Measurements from ENCODE around the gene IMPACT. TPM values are rescaled to one million over a fixed set of nuclear protein-coding genes. Genes with fewer than 3 reads are reported as not detected.

IMPACT gene
- total RNA-seq, 1 donor from 2014 or later = 31.2 TPM

DNA sequence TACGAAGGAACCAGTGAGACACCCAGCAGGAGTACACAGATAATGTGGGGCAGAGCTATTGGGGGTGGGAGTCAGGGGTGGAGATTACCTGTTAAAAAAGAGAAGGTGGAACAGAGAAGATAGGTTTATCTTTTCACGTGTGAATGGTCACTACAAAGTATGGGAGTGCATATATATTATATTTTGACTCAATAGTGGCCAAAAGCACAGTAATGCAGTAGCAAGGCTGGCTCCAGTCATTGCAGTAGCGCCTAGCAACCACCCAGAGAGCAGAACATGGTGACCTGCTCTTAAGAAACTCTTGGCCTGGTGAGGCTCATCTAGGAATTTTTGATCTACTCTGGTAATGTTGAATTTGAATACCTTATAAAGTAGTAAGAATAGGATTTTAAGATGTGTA is 1.0 kb downstream of the IMPACT start:
- Histone ChIP-seq H3K4me3 (peak overlapping the region; percentile 96), H3K27me3 (peaks cover 5% of the 10 kb centered on the region), H3K36me3 (peaks cover 17% of the 10 kb centered on the region), H3K27ac (no peak overlapping the region), H3K4me1 (peaks cover 6% of the 10 kb centered on the region), H3K9me3 (no peaks in the 10 kb centered on the region)
- DNase-seq = no peak
- no peak for ATAC-seq
- TF ChIP-seq, protein P1, sequence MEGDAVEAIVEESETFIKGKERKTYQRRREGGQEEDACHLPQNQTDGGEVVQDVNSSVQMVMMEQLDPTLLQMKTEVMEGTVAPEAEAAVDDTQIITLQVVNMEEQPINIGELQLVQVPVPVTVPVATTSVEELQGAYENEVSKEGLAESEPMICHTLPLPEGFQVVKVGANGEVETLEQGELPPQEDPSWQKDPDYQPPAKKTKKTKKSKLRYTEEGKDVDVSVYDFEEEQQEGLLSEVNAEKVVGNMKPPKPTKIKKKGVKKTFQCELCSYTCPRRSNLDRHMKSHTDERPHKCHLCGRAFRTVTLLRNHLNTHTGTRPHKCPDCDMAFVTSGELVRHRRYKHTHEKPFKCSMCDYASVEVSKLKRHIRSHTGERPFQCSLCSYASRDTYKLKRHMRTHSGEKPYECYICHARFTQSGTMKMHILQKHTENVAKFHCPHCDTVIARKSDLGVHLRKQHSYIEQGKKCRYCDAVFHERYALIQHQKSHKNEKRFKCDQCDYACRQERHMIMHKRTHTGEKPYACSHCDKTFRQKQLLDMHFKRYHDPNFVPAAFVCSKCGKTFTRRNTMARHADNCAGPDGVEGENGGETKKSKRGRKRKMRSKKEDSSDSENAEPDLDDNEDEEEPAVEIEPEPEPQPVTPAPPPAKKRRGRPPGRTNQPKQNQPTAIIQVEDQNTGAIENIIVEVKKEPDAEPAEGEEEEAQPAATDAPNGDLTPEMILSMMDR (IDR thresholded peaks at IDR 0.05) = no peak
- intact Hi-C loops (cut with DNase I) = no loop called here

DNA sequence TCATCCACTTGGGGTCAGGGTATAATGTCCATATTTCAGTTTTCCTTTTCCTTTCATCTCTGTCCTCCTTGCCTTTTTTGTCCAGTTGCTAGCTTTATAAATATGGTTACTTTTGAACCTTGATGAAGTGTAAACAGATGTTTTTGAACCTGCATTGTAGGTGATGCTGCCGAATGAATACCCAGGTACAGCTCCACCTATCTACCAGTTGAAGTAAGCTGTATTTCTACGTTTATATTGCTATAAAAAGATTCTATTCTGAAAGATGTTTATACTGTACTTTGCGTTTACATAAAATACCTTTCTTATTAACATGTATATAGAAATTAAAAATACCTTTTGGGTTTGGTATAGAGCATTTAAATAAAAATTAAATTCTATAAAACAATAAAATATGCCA is 2.2 kb downstream of the IMPACT start:
- H3K27ac ChIP-seq = no peak overlapping the region
- H3K4me1 ChIP-seq = peaks cover 6% of the 10 kb centered on the region
- peaks cover 5% of the 10 kb centered on the region for H3K27me3 ChIP-seq
- TF ChIP-seq, protein P1 (IDR thresholded peaks at IDR 0.05) = no peak
- ATAC-seq (no peak), DNase-seq (no peak)
- intact Hi-C loops (cut with DNase I) = no loop called here
- H3K36me3 ChIP-seq = peaks cover 17% of the 10 kb centered on the region
- H3K4me3 ChIP-seq = no peak overlapping the region
- no peaks in the 10 kb centered on the region for H3K9me3 ChIP-seq

DNA sequence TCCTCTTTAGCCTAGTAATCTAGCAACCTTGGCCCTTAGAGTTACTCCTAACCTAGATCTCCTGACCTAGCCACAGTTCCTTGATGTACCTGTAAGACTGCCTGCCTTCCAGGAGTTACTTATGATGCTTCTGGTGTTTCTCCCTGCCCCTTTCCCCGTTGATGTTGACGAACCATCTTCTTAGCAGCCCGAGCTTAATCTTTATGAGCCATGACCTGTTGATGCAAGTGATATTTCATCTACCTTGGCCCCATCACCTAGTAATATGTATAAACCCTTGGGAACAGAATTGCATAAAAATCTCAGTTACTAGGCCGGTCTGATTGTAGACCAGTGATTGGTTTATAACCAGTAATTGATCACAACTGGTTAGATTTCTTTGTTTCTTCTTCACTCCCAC is 2.7 kb downstream of the IMPACT start:
- DNase-seq = no peak
- intact Hi-C loops (cut with DNase I) = no loop called here
- Histone ChIP-seq H3K9me3 (no peaks in the 10 kb centered on the region), H3K27me3 (peaks cover 5% of the 10 kb centered on the region), H3K27ac (no peak overlapping the region), H3K4me1 (peaks cover 6% of the 10 kb centered on the region), H3K4me3 (no peak overlapping the region), H3K36me3 (peaks cover 17% of the 10 kb centered on the region)
- TF ChIP-seq, protein P1 (IDR thresholded peaks at IDR 0.05) = no peak
- no peak for ATAC-seq

DNA sequence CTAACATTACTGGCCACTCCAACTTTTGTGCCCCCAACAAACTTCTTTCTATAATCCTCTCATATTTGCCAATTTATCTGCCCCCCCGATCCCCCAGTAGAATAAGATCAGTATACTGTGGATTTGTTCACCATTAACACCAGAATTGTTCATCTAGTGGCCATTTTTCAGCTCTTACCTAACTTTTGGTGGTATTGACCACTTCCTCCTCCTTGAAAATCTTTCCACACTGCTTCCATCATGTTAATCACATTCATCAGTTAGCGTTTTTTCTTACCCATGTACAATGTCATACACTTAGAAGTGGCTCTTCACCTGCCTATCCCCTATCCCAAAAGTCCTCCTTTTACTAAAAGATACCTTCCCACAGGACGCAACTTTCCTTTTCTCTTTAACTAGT is 6.1 kb downstream of the IMPACT start:
- no peak overlapping the region for H3K27ac ChIP-seq
- no peaks in the 10 kb centered on the region for H3K9me3 ChIP-seq
- no peak overlapping the region for H3K4me3 ChIP-seq
- ATAC-seq (no peak), DNase-seq (no peak)
- H3K27me3 ChIP-seq = no peaks in the 10 kb centered on the region
- H3K36me3 ChIP-seq = peaks cover 33% of the 10 kb centered on the region
- peaks cover 3% of the 10 kb centered on the region for H3K4me1 ChIP-seq
- intact Hi-C loops (cut with DNase I) = no loop called here
- TF ChIP-seq, protein P1 (IDR thresholded peaks at IDR 0.05) = no peak

DNA sequence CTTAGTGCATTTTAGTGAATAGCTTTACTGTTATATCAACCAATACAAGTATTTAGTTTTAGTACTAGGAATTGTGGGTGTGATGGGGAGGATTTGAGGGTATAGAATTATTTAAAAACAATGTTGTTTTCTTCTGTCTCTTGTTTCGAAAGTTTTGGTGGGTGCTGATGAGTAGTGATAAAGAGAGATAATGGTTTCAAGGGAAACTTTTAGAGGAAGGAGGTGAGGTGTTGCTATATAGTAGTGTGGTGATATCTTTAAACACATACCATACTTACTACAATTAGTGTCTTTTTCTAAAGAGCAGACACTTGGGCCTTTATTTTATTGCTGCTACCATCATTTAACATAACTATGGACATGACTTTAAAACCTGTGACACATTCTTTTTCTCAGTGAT is 10.5 kb downstream of the IMPACT start:
- Histone ChIP-seq H3K27me3 (no peaks in the 10 kb centered on the region), H3K27ac (no peak overlapping the region), H3K4me3 (no peak overlapping the region), H3K9me3 (no peaks in the 10 kb centered on the region), H3K4me1 (no peaks in the 10 kb centered on the region), H3K36me3 (peaks cover 51% of the 10 kb centered on the region)
- intact Hi-C loops (cut with DNase I) = no loop called here
- TF ChIP-seq, protein P1 (IDR thresholded peaks at IDR 0.05) = no peak
- ATAC-seq = no peak
- DNase-seq = no peak

DNA sequence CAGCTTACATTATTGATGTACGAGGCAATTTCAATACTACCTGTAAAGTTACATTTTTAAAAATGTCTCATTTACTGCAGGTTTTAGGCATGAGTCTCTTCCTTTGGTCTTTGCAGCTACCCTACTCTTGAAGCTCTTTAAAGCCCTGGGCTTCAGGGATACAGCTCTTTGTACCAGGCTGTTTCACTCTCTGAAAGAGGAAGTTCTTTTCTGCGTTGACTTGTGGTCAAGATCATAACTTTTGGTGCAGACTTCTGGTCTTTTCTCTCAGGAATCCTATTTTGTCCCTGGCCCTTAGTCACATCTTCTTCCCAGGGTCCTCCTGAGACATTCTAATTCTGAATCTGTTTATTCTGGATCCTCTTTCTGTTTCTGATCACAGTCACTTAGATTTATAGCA is 17.4 kb downstream of the IMPACT start:
- TF ChIP-seq, protein P1 (IDR thresholded peaks at IDR 0.05) = no peak
- H3K9me3 ChIP-seq = no peaks in the 10 kb centered on the region
- no peak overlapping the region for H3K4me3 ChIP-seq
- H3K4me1 ChIP-seq = no peaks in the 10 kb centered on the region
- H3K36me3 ChIP-seq = peaks cover 72% of the 10 kb centered on the region
- no peak overlapping the region for H3K27ac ChIP-seq
- ATAC-seq (peak; percentile 39), DNase-seq (no peak)
- intact Hi-C loops (cut with DNase I) = no loop called here
- no peaks in the 10 kb centered on the region for H3K27me3 ChIP-seq

Data from upper lobe of right lung (tissue), 1 donor.